CD4-positive, alpha-beta T cell (primary cell): Measurements from ENCODE around the gene KANSL1. TPM values are rescaled to one million over a fixed set of nuclear protein-coding genes. Genes with fewer than 3 reads are reported as not detected.

ENCODE experiments used
- ATAC-seq: fragments of 200-7000 bp; cut with Tn5 transposase; one replicate; pipeline ENCODE4 v1.10.0; 2022; ENCODE audit warnings: mild to moderate bottlenecking; ENCODE audit not compliant: poor library complexity
- CTCF ChIA-PET: fragments of 350-600 bp; sonication (Branson Sonifier 250); formaldehyde crosslinking; loops from one replicate; lab custom pipeline; 2021; ENCODE audit warnings: antibody characterized with exemption, inconsistent platforms; lab: Charles Lee
- POLR2A ChIA-PET: fragments of 350-600 bp; sonication (Branson Sonifier 250); formaldehyde crosslinking; loops from one replicate; lab custom pipeline; 2021; ENCODE audit warnings: antibody characterized with exemption, inconsistent platforms; lab: Charles Lee
- DNase-seq, 14 experiments: peaks; one replicate each; pipeline ENCODE4 v3.0.0-alpha.2; 2013 to 2020; ENCODE audit warnings: mixed read lengths in 2 of 14
- H3K27ac ChIP-seq, 2 donors: one replicate each; pipeline versions ENCODE4 v1.5.1 to v1.7.0; 2013; ENCODE audit warnings: low read length in 2 of 2, low read depth in 1 of 2, mild to moderate bottlenecking in 1 of 2
- H3K27me3 ChIP-seq, 2 experiments: 1 replicate in 1 of 2; 2 replicates in 1 of 2; pipeline versions ENCODE4 v1.6.1 to v1.7.0; 2013; ENCODE audit warnings: low read length in 2 of 2, control low read depth in 1 of 2, mild to moderate bottlenecking in 1 of 2, moderate library complexity in 1 of 2; ENCODE audit not compliant: insufficient read depth in 2 of 2, control insufficient read depth in 1 of 2
- H3K36me3 ChIP-seq: one replicate; pipeline ENCODE4 v1.6.1; 2013; ENCODE audit warnings: low read length, control low read depth; ENCODE audit not compliant: insufficient read depth
- H3K4me1 ChIP-seq: one replicate; pipeline ENCODE4 v1.6.1; 2013; ENCODE audit warnings: low read length, control low read depth; ENCODE audit not compliant: insufficient read depth
- H3K4me3 ChIP-seq: one replicate; pipeline ENCODE4 v1.5.1; 2013; ENCODE audit warnings: mild to moderate bottlenecking, low read length, moderate library complexity
- H3K9me3 ChIP-seq, 2 experiments: 1 replicate in 1 of 2; 2 replicates in 1 of 2; pipeline versions ENCODE4 v1.6.1 to v1.7.0; 2013; ENCODE audit warnings: low read length in 2 of 2, mild to moderate bottlenecking in 2 of 2, control low read depth in 1 of 2, moderate library complexity in 1 of 2; ENCODE audit not compliant: control insufficient read depth in 1 of 2, insufficient read depth in 1 of 2
- H3K27ac Mint-ChIP-seq: one replicate; pipeline ENCODE4 v1.8.0; 2020; ENCODE audit warnings: mixed read lengths
- H3K27me3 Mint-ChIP-seq: one replicate; pipeline ENCODE4 v1.8.0; 2021; ENCODE audit warnings: mixed read lengths
- H3K36me3 Mint-ChIP-seq: one replicate; pipeline ENCODE4 v1.8.0; 2021; ENCODE audit warnings: low read depth, mixed read lengths
- H3K4me1 Mint-ChIP-seq: one replicate; pipeline ENCODE4 v1.8.0; 2021; ENCODE audit warnings: low read depth, mixed read lengths
- H3K4me3 Mint-ChIP-seq: one replicate; pipeline ENCODE4 v1.8.0; 2020; ENCODE audit warnings: mild to moderate bottlenecking, mixed read lengths
- H3K9me3 Mint-ChIP-seq: one replicate; pipeline ENCODE4 v1.8.0; 2020; ENCODE audit warnings: mixed read lengths
- CTCF ChIP-seq: fragments of 200-600 bp; IDR thresholded peaks from one replicate; pipeline ENCODE4 v1.8.0; 2022; ENCODE audit warnings: antibody characterized with exemption, mild to moderate bottlenecking
- intact Hi-C, 2 experiments: fragments of 100-400 bp; cut with DNase I in 1 of 2; cut with micrococcal nuclease in 1 of 2; formaldehyde crosslinking; loops; one replicate each; pipeline versions ENCODE4 v1.15.1 to v1.9.0; 2023 to 2025; cut with DNase I, micrococcal nuclease
- total RNA-seq, 174 experiments: library from RNA in 2 of 174; stranded (reverse) in 2 of 174; gene quantifications; one replicate each; pipeline ENCODE4 v1.2.3 and lab custom pipeline; 2021 to 2026

Gene KANSL1
- total RNA-seq, 2 experiments from 2014 or later = 122 to 125 TPM

GRCh38 chr17:45985447-45985846 lies 207.8 kb downstream of the KANSL1 start:
- Mint-ChIP-seq H3K4me3 (no peak overlapping the region), H3K27me3 (no peaks in the 10 kb centered on the region), H3K27ac (no peak overlapping the region), H3K36me3 (no peaks in the 10 kb centered on the region), H3K9me3 (no peaks in the 10 kb centered on the region), H3K4me1 (no peaks in the 10 kb centered on the region)
- no peak for ATAC-seq
- intact Hi-C loops = no loop called here
- Histone ChIP-seq H3K9me3 (no peaks in the 10 kb centered on the region), H3K4me1 (no peaks in the 10 kb centered on the region), H3K27me3 (no peaks in the 10 kb centered on the region), H3K27ac (no peak overlapping the region), H3K4me3 (no peak overlapping the region), H3K36me3 (no peaks in the 10 kb centered on the region)
- no peak for DNase-seq
- POLR2A ChIA-PET = no interaction called here
- CTCF ChIA-PET = no interaction called here
- TF ChIP-seq CTCF = no peak

- intact Hi-C loops = no loop called here
- no peak overlapping the region for H3K4me3 Mint-ChIP-seq
- H3K9me3 ChIP-seq = no peaks in the 10 kb centered on the region
- H3K4me3 ChIP-seq = no peak overlapping the region
- H3K27ac Mint-ChIP-seq = no peak overlapping the region
- DNase-seq (no peak), ATAC-seq (no peak)
- no peak overlapping the region for H3K27ac ChIP-seq
- ChIA-PET CTCF (no interaction called here), POLR2A (no interaction called here)
- H3K4me1 Mint-ChIP-seq = no peaks in the 10 kb centered on the region
- no peaks in the 10 kb centered on the region for H3K27me3 Mint-ChIP-seq
- no peak for TF ChIP-seq CTCF
- H3K4me1 ChIP-seq = no peaks in the 10 kb centered on the region
- H3K27me3 ChIP-seq = no peaks in the 10 kb centered on the region
- H3K9me3 Mint-ChIP-seq = no peaks in the 10 kb centered on the region
- H3K36me3 ChIP-seq = no peaks in the 10 kb centered on the region
- H3K36me3 Mint-ChIP-seq = no peaks in the 10 kb centered on the region
Measured at GRCh38 chr17:45984368-45984767, 208.9 kb downstream of the KANSL1 start.

GRCh38 chr17:45983614-45984310 lies 209.5 kb downstream of the KANSL1 start:
- no peak for TF ChIP-seq CTCF
- intact Hi-C loops = no loop called here
- no peaks in the 10 kb centered on the region for H3K4me1 Mint-ChIP-seq
- ChIA-PET POLR2A (no interaction called here), CTCF (no interaction called here)
- no peak overlapping the region for H3K4me3 ChIP-seq
- no peaks in the 10 kb centered on the region for H3K4me1 ChIP-seq
- no peaks in the 10 kb centered on the region for H3K9me3 Mint-ChIP-seq
- ATAC-seq (no peak), DNase-seq (no peak)
- H3K36me3 ChIP-seq = no peaks in the 10 kb centered on the region
- H3K27me3 Mint-ChIP-seq = no peaks in the 10 kb centered on the region
- no peak overlapping the region for H3K4me3 Mint-ChIP-seq
- H3K27me3 ChIP-seq = no peaks in the 10 kb centered on the region
- H3K27ac ChIP-seq = no peak overlapping the region
- no peaks in the 10 kb centered on the region for H3K36me3 Mint-ChIP-seq
- H3K9me3 ChIP-seq = no peaks in the 10 kb centered on the region
- H3K27ac Mint-ChIP-seq = no peak overlapping the region
